MCF 10A (cell line): ENCODE measurements around the gene RPS18. TPM values are rescaled to one million over a fixed set of nuclear protein-coding genes. Genes with fewer than 3 reads are reported as not detected.

Experiments used
- BruUV-seq: library from RNA; stranded (reverse); fragments of 400-500 nt; replicated peaks from 2 replicates; lab custom pipeline; 2021; lab: Mats Ljungman, UMichigan
- CTCF ChIA-PET: fragments of 300-600 bp; sonication (Branson Sonifier 250); formaldehyde crosslinking; extraction: SDS; loops from one replicate; lab custom pipeline; 2021; ENCODE audit warnings: antibody characterized with exemption, inconsistent platforms; lab: Yijun Ruan, JAX
- POLR2A ChIA-PET: fragments of 300-600, 350-650 bp; sonication (Branson Sonifier 250); formaldehyde crosslinking; extraction: SDS; loops from one replicate; lab custom pipeline; 2020; ENCODE audit warnings: antibody characterized with exemption, inconsistent platforms; lab: Yijun Ruan, JAX
- DNase-seq: peaks from one replicate; pipeline ENCODE4 v3.0.0-alpha.2; 2018; ENCODE audit not compliant: unreplicated experiment
- H3K27ac Mint-ChIP-seq: one replicate; pipeline ENCODE4 v1.8.0; 2022; ENCODE audit warnings: mild to moderate bottlenecking, low read depth, mixed read lengths; ENCODE audit not compliant: unreplicated experiment
- H3K27me3 Mint-ChIP-seq: one replicate; pipeline ENCODE4 v1.8.0; 2022; ENCODE audit warnings: mixed read lengths; ENCODE audit not compliant: insufficient read depth, unreplicated experiment
- H3K36me3 Mint-ChIP-seq: one replicate; pipeline ENCODE4 v1.8.0; 2022; ENCODE audit warnings: mild to moderate bottlenecking, moderate library complexity, mixed read lengths; ENCODE audit not compliant: insufficient read depth, unreplicated experiment
- H3K4me1 Mint-ChIP-seq: one replicate; pipeline ENCODE4 v1.8.0; 2022; ENCODE audit warnings: mixed read lengths; ENCODE audit not compliant: insufficient read depth, unreplicated experiment
- H3K4me3 Mint-ChIP-seq: one replicate; pipeline ENCODE4 v1.8.0; 2022; ENCODE audit warnings: mild to moderate bottlenecking, moderate library complexity, mixed read lengths; ENCODE audit not compliant: unreplicated experiment
- H3K9me3 Mint-ChIP-seq: one replicate; pipeline ENCODE4 v1.8.0; 2022; ENCODE audit warnings: mixed read lengths; ENCODE audit not compliant: unreplicated experiment
- intact Hi-C: fragments of 100-400 bp; cut with micrococcal nuclease; formaldehyde crosslinking; loops from 2 replicates; pipeline ENCODE4 v1.14.1; 2022
- total RNA-seq: library from RNA; stranded (reverse); gene quantifications from 2 replicates; pipeline ENCODE4 v1.2.3, GENCODE V29; 2022
- TF ChIP-seq, protein P1 (sequence below): fragments of 200-600 bp; IDR thresholded peaks from one replicate; pipeline ENCODE4 v1.8.0; 2022; ENCODE audit warnings: antibody characterized with exemption, mild to moderate bottlenecking; ENCODE audit not compliant: unreplicated experiment

Gene RPS18
- total RNA-seq, 1 experiment from 2014 or later = 4,063 TPM

DNA sequence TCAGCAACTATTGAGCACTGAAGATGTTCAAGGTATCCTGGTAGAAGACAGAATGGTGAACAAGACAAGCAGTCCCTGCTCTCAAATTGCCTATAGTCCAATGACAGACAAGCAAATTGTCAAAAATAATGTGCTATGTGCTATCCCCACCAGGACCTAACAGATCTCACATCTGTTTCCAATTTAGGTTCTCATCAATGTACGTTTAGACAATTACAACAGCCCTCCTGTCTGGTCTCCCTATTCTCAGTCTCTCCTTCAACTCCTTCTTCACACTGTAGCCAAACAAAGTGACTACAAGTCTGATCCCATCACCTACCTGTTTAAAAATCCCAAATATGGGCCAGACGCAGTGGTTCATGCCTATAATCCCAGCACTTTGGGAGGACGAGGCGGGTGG is 34.5 kb downstream of the RPS18 start:
- intact Hi-C loops = no loop called here
- Mint-ChIP-seq H3K4me1 (peaks cover 16% of the 10 kb centered on the region), H3K27me3 (no peaks in the 10 kb centered on the region), H3K4me3 (no peak overlapping the region), H3K27ac (no peak overlapping the region), H3K36me3 (peaks cover 88% of the 10 kb centered on the region), H3K9me3 (no peaks in the 10 kb centered on the region)
- TF ChIP-seq, protein P1, sequence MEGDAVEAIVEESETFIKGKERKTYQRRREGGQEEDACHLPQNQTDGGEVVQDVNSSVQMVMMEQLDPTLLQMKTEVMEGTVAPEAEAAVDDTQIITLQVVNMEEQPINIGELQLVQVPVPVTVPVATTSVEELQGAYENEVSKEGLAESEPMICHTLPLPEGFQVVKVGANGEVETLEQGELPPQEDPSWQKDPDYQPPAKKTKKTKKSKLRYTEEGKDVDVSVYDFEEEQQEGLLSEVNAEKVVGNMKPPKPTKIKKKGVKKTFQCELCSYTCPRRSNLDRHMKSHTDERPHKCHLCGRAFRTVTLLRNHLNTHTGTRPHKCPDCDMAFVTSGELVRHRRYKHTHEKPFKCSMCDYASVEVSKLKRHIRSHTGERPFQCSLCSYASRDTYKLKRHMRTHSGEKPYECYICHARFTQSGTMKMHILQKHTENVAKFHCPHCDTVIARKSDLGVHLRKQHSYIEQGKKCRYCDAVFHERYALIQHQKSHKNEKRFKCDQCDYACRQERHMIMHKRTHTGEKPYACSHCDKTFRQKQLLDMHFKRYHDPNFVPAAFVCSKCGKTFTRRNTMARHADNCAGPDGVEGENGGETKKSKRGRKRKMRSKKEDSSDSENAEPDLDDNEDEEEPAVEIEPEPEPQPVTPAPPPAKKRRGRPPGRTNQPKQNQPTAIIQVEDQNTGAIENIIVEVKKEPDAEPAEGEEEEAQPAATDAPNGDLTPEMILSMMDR = no peak
- no peak for DNase-seq
- no TSS peak for BruUV-seq
- ChIA-PET POLR2A (interaction anchor here (0.7 to 3.6 kb wide), 2 partner anchors 16 to 463 kb away, joined by 3 to 16 read pairs; partner anchors contain the start of genes PFDN6 and WDR46), CTCF (interaction anchor here (0.6 kb wide), 1 partner anchor 11 kb away, joined by 3 read pairs; no protein-coding TSS in a partner anchor)

- BruUV-seq = no TSS peak
- POLR2A ChIA-PET = interaction anchor here (0.6 to 4.3 kb wide), 24 partner anchors 8 to 1654 kb away, joined by 3 to 84 read pairs (median 4); partner anchors contain the start of genes B3GALT4, PFDN6, RGL2 and RPS18
Measured at GRCh38 chr6:33312361-33313104, 40.7 kb downstream of the RPS18 start.

DNA sequence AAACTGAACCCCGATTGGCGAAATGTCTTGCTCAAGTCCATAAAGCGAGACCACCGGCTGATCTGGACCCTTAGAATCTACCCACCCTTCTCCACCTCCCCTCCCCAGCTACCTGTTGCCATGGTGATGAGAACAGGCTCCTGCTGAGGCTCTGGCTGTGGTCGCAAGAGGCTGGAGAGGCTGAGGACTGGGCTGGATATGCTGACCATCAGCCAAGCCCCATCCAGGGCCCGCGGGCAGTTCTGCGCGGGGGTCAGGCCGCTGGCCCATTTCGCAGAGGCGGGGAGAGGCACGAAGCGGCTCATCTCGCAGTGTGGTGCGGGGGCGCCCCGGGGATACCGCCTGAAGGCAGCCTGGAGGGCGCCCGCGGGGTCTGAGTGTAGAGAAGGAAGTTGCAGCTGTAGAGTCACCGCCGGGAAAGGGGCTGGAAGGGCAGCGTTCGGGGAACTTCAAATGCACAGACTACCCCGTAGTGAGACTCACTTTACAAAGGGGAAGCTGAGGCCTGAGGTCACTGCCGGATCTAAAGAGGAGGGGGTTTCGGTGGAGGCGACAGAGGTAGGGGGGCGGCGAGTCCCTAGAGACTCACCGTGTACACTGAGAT is 41.3 kb downstream of the RPS18 start:
- H3K4me1 Mint-ChIP-seq = peaks cover 31% of the 10 kb centered on the region
- DNase-seq = peak; percentile 30
- peaks cover 81% of the 10 kb centered on the region for H3K36me3 Mint-ChIP-seq

More at GRCh38 chr6:33312361-33313104, 40.7 kb downstream of the RPS18 start:
- H3K27me3 Mint-ChIP-seq = no peaks in the 10 kb centered on the region
- intact Hi-C loops = no loop called here
- H3K27ac Mint-ChIP-seq = peak overlapping the region; percentile 99
- TF ChIP-seq, protein P1 = no peak
- CTCF ChIA-PET = interaction anchor here (0.6 to 3.1 kb wide), 8 partner anchors 12 to 1539 kb away, joined by 3 to 18 read pairs (median 4); partner anchors contain the start of gene RGL2
- H3K4me1 Mint-ChIP-seq = peaks cover 31% of the 10 kb centered on the region
- peak overlapping the region; percentile 96 for H3K4me3 Mint-ChIP-seq
- DNase-seq = peak; percentile 87
- H3K9me3 Mint-ChIP-seq = no peaks in the 10 kb centered on the region
- peaks cover 81% of the 10 kb centered on the region for H3K36me3 Mint-ChIP-seq

More for the DNA sequence above, 41.3 kb downstream of the RPS18 start:
- Mint-ChIP-seq H3K4me3 (peak overlapping the region; percentile 96), H3K27ac (peak overlapping the region; percentile 99), H3K27me3 (no peaks in the 10 kb centered on the region), H3K9me3 (no peaks in the 10 kb centered on the region)
- BruUV-seq = TSS peak; percentile 24
- POLR2A ChIA-PET = interaction anchor here (0.5 to 4.3 kb wide), 20 partner anchors 12 to 1655 kb away, joined by 3 to 84 read pairs (median 5); partner anchors contain the start of genes B3GALT4, PFDN6, RGL2 and RPS18
- intact Hi-C loops = no loop called here
- CTCF ChIA-PET = interaction anchor here (0.6 to 3.1 kb wide), 6 partner anchors 12 to 267 kb away, joined by 3 to 18 read pairs (median 6); partner anchors contain the start of gene RGL2
- TF ChIP-seq, protein P1 = no peak
